SK-N-SH treated with all-trans-retinoic acid at 6 μM for 48 hours (cell line): Measurements from ENCODE around the gene MIDN.

Experiments
- ATAC-seq: fragments of 200-7000 bp; cut with Tn5 transposase; 3 replicates; pipeline ENCODE4 v1.9.1; 2020; ENCODE audit warnings: mild to moderate bottlenecking, moderate library complexity
- ARNTL ChIP-seq: fragments of 450-650 bp; formaldehyde crosslinking; IDR thresholded peaks from 2 replicates; pipeline ENCODE4 v1.5.0; 2020; ENCODE audit warnings: low read depth, mild to moderate bottlenecking, moderate library complexity, borderline replicate concordance
- BACH2 ChIP-seq: fragments of 250-450 bp; sonication (Bioruptor Pico); IDR thresholded peaks from 2 replicates; pipeline ENCODE4 v1.9.0; 2021; ENCODE audit warnings: mild to moderate bottlenecking, borderline replicate concordance
- CSDC2 ChIP-seq: fragments of 250-450 bp; sonication (Bioruptor Pico); IDR thresholded peaks from 2 replicates; pipeline ENCODE4 v1.5.0; 2020; ENCODE audit warnings: mild to moderate bottlenecking, moderate library complexity
- ESRRG ChIP-seq: fragments of 250-450 bp; sonication (Bioruptor Pico); IDR thresholded peaks from 2 replicates; pipeline ENCODE4 v1.6.1; 2021; ENCODE audit warnings: mild to moderate bottlenecking
- GLIS3 ChIP-seq: fragments of 250-450 bp; sonication (Bioruptor Pico); IDR thresholded peaks from 2 replicates; pipeline ENCODE4 v1.5.0; 2020; ENCODE audit warnings: mild to moderate bottlenecking, moderate library complexity
- ISL1 ChIP-seq: fragments of 250-450 bp; sonication (Bioruptor Pico); IDR thresholded peaks from 2 replicates; pipeline ENCODE4 v2.1.2; 2022; ENCODE audit warnings: mild to moderate bottlenecking, moderate library complexity
- OSR1 ChIP-seq: fragments of 250-450 bp; sonication (Bioruptor Pico); IDR thresholded peaks from 2 replicates; pipeline ENCODE4 v1.8.0; 2022; ENCODE audit warnings: moderate library complexity, mild to moderate bottlenecking, inconsistent platforms
- PPARA ChIP-seq: fragments of 250-450 bp; sonication (Bioruptor Pico); IDR thresholded peaks from 2 replicates; pipeline ENCODE4 v1.5.0; 2020; ENCODE audit warnings: mild to moderate bottlenecking, borderline replicate concordance
- RARB ChIP-seq: fragments of 250-450 bp; sonication (Bioruptor Pico); IDR thresholded peaks from 2 replicates; pipeline ENCODE4 v1.8.0; 2021; ENCODE audit warnings: mild to moderate bottlenecking, moderate library complexity
- SNAI2 ChIP-seq: fragments of 250-450 bp; sonication (Bioruptor Pico); IDR thresholded peaks from 2 replicates; pipeline ENCODE4 v1.5.0; 2020; ENCODE audit warnings: mild to moderate bottlenecking, moderate library complexity
- TCF4 ChIP-seq: fragments of 250-450 bp; sonication (Bioruptor Pico); IDR thresholded peaks from 2 replicates; pipeline ENCODE4 v1.8.0; 2021; ENCODE audit warnings: mild to moderate bottlenecking, moderate library complexity, borderline replicate concordance
- TOX ChIP-seq: fragments of 250-450 bp; sonication (Bioruptor Pico); IDR thresholded peaks from 2 replicates; pipeline ENCODE4 v1.8.0; 2021; ENCODE audit warnings: mild to moderate bottlenecking, moderate library complexity, borderline replicate concordance
- ZC3H10 ChIP-seq: fragments of 250-450 bp; sonication (Bioruptor Pico); IDR thresholded peaks from 2 replicates; pipeline ENCODE4 v1.5.1; 2021; ENCODE audit warnings: mild to moderate bottlenecking, moderate library complexity
- ZFP3 ChIP-seq: fragments of 250-450 bp; sonication (Bioruptor Pico); IDR thresholded peaks from 2 replicates; pipeline ENCODE4 v1.5.0; 2020; ENCODE audit warnings: mild to moderate bottlenecking, moderate library complexity
- ZFP30 ChIP-seq: fragments of 450-650 bp; formaldehyde crosslinking; IDR thresholded peaks from 2 replicates; pipeline ENCODE4 v1.5.0; 2022; ENCODE audit warnings: mild to moderate bottlenecking, moderate library complexity
- ZNF565 ChIP-seq: fragments of 450-650 bp; formaldehyde crosslinking; conservative IDR thresholded peaks from 2 replicates; pipeline ENCODE4 v1.5.0; 2020; ENCODE audit warnings: low read depth, mild to moderate bottlenecking, moderate library complexity
- ZNF70 ChIP-seq: fragments of 450-650 bp; formaldehyde crosslinking; IDR thresholded peaks from 2 replicates; pipeline ENCODE4 v1.5.0; 2020; ENCODE audit warnings: mild to moderate bottlenecking, moderate library complexity
- ZNF8 ChIP-seq: fragments of 450-650 bp; formaldehyde crosslinking; IDR thresholded peaks from 2 replicates; pipeline ENCODE4 v1.5.0; 2020; ENCODE audit warnings: mild to moderate bottlenecking, moderate library complexity
- TF ChIP-seq, protein P1 (sequence below): fragments of 250-450 bp; sonication (Bioruptor Pico); IDR thresholded peaks from 2 replicates; pipeline ENCODE4 v1.5.1; 2020; ENCODE audit warnings: low read depth, mild to moderate bottlenecking, moderate library complexity
- TF ChIP-seq, protein P2 (sequence below): fragments of 250-450 bp; sonication (Bioruptor Pico); IDR thresholded peaks from 2 replicates; pipeline ENCODE4 v1.8.0; 2020; ENCODE audit warnings: mild to moderate bottlenecking, moderate library complexity, borderline replicate concordance
- TF ChIP-seq, protein P3 (sequence below): fragments of 250-450 bp; sonication (Bioruptor Pico); IDR thresholded peaks from 2 replicates; pipeline ENCODE4 v1.5.0; 2020; ENCODE audit warnings: mild to moderate bottlenecking, moderate library complexity
- TF ChIP-seq, protein P4 (sequence below): fragments of 250-450 bp; sonication (Bioruptor Pico); IDR thresholded peaks from 2 replicates; pipeline ENCODE4 v1.8.0; 2021; ENCODE audit warnings: low read depth, mild to moderate bottlenecking, moderate library complexity, borderline replicate concordance
- TF ChIP-seq, protein P5 (sequence below): fragments of 250-450 bp; sonication (Bioruptor Pico); IDR thresholded peaks from 2 replicates; pipeline ENCODE4 v1.5.1; 2021; ENCODE audit warnings: mild to moderate bottlenecking, moderate library complexity

The MIDN gene

DNA sequence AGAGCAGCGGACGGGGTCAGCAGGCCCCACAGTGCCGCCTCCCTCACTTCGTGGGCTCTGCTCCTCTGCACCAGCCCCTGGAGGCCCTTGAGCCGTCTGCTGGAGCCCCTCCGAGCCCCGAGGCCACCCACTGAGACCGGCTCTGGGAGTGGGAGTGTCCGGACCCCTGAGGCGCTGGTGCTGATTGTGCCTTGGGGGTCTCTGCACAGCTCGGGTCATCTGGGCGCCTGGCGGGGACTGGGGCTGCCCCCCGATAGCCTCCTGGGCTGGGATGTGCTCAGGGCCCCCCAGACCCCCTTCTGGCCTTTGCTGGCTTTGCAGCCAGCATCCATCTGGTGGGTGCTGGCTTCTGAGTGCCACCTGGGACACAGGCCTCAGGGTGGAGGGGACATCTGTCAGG is 26.0 kb upstream of the MIDN start:
- TF ChIP-seq TCF4 (CRISPR knock-in tag) (no peak), BACH2 (CRISPR knock-in tag) (no peak), TOX (CRISPR knock-in tag) (no peak), ARNTL (no peak), SNAI2 (CRISPR knock-in tag) (no peak), CSDC2 (CRISPR knock-in tag) (no peak)
- TF ChIP-seq, protein P1, sequence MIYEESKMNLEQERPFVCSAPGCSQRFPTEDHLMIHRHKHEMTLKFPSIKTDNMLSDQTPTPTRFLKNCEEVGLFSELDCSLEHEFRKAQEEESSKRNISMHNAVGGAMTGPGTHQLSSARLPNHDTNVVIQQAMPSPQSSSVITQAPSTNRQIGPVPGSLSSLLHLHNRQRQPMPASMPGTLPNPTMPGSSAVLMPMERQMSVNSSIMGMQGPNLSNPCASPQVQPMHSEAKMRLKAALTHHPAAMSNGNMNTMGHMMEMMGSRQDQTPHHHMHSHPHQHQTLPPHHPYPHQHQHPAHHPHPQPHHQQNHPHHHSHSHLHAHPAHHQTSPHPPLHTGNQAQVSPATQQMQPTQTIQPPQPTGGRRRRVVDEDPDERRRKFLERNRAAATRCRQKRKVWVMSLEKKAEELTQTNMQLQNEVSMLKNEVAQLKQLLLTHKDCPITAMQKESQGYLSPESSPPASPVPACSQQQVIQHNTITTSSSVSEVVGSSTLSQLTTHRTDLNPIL, result no peak
- TF ChIP-seq, protein P2, sequence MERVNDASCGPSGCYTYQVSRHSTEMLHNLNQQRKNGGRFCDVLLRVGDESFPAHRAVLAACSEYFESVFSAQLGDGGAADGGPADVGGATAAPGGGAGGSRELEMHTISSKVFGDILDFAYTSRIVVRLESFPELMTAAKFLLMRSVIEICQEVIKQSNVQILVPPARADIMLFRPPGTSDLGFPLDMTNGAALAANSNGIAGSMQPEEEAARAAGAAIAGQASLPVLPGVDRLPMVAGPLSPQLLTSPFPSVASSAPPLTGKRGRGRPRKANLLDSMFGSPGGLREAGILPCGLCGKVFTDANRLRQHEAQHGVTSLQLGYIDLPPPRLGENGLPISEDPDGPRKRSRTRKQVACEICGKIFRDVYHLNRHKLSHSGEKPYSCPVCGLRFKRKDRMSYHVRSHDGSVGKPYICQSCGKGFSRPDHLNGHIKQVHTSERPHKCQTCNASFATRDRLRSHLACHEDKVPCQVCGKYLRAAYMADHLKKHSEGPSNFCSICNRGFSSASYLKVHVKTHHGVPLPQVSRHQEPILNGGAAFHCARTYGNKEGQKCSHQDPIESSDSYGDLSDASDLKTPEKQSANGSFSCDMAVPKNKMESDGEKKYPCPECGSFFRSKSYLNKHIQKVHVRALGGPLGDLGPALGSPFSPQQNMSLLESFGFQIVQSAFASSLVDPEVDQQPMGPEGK (CRISPR knock-in tag), result no peak
- ATAC-seq, result no peak

DNA sequence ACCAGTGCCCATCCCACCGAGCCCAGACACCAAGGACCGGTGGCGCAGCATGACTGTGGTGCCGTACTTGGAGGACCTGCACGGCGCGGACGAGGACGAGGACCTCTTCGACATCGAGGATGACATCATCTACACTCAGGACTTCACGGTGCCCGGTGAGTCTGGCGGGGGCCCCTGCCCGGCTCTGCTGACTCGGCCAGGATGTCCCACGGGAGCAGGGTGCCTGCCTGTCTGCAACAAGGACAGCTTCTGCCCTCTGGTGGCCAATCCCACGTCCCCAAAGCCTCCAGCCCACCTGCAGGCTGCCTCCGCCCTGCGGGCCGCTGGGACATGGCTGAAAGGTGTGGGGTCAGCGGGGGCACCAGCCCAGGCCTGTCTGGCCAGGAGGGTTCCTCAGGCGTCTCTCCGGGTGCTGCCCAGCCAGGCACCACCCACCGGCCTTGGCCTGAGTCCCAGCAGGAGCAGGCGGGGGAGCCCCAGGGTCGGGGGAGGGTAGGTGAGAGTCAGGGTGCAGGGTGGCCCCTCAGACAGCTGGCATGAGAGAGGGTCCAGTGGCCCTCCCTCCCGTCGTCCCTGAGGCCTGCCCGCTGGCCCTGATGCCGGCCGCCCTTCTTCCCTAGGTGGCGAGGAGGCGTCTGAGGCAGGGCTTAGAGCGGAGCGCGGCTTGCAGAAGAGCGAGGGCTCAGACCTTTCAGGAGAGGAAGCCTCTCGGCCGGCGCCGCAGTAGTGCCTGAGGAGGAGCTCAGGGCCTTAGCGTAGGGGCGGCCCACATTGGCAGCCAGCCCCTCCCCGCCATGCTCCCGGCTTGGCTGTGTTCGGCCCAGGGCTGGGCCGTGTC is 25.1 kb upstream of the MIDN start:
- peak; percentile 57 for ATAC-seq
- TF ChIP-seq CSDC2 (CRISPR knock-in tag) (no peak), ZNF565 (CRISPR knock-in tag) (no peak), GLIS3 (CRISPR knock-in tag) (no peak), ZFP3 (CRISPR knock-in tag) (no peak), RARB (no peak), OSR1 (CRISPR knock-in tag) (no peak), BACH2 (CRISPR knock-in tag) (no peak), ZC3H10 (CRISPR knock-in tag) (no peak), ESRRG (CRISPR knock-in tag) (no peak), ZNF8 (CRISPR knock-in tag) (no peak), ARNTL (no peak), PPARA (CRISPR knock-in tag) (no peak), ZFP30 (CRISPR knock-in tag) (no peak), SNAI2 (CRISPR knock-in tag) (no peak), ISL1 (CRISPR knock-in tag) (no peak), ZNF70 (CRISPR knock-in tag) (no peak)
- TF ChIP-seq, protein P3, sequence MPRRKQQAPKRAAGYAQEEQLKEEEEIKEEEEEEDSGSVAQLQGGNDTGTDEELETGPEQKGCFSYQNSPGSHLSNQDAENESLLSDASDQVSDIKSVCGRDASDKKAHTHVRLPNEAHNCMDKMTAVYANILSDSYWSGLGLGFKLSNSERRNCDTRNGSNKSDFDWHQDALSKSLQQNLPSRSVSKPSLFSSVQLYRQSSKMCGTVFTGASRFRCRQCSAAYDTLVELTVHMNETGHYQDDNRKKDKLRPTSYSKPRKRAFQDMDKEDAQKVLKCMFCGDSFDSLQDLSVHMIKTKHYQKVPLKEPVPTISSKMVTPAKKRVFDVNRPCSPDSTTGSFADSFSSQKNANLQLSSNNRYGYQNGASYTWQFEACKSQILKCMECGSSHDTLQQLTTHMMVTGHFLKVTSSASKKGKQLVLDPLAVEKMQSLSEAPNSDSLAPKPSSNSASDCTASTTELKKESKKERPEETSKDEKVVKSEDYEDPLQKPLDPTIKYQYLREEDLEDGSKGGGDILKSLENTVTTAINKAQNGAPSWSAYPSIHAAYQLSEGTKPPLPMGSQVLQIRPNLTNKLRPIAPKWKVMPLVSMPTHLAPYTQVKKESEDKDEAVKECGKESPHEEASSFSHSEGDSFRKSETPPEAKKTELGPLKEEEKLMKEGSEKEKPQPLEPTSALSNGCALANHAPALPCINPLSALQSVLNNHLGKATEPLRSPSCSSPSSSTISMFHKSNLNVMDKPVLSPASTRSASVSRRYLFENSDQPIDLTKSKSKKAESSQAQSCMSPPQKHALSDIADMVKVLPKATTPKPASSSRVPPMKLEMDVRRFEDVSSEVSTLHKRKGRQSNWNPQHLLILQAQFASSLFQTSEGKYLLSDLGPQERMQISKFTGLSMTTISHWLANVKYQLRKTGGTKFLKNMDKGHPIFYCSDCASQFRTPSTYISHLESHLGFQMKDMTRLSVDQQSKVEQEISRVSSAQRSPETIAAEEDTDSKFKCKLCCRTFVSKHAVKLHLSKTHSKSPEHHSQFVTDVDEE (CRISPR knock-in tag), result no peak
- TF ChIP-seq, protein P1, result no peak
- TF ChIP-seq, protein P4, sequence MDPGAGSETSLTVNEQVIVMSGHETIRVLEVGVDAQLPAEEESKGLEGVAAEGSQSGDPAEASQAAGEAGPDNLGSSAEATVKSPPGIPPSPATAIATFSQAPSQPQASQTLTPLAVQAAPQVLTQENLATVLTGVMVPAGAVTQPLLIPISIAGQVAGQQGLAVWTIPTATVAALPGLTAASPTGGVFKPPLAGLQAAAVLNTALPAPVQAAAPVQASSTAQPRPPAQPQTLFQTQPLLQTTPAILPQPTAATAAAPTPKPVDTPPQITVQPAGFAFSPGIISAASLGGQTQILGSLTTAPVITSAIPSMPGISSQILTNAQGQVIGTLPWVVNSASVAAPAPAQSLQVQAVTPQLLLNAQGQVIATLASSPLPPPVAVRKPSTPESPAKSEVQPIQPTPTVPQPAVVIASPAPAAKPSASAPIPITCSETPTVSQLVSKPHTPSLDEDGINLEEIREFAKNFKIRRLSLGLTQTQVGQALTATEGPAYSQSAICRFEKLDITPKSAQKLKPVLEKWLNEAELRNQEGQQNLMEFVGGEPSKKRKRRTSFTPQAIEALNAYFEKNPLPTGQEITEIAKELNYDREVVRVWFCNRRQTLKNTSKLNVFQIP (CRISPR knock-in tag), result no peak
- TF ChIP-seq, protein P5, sequence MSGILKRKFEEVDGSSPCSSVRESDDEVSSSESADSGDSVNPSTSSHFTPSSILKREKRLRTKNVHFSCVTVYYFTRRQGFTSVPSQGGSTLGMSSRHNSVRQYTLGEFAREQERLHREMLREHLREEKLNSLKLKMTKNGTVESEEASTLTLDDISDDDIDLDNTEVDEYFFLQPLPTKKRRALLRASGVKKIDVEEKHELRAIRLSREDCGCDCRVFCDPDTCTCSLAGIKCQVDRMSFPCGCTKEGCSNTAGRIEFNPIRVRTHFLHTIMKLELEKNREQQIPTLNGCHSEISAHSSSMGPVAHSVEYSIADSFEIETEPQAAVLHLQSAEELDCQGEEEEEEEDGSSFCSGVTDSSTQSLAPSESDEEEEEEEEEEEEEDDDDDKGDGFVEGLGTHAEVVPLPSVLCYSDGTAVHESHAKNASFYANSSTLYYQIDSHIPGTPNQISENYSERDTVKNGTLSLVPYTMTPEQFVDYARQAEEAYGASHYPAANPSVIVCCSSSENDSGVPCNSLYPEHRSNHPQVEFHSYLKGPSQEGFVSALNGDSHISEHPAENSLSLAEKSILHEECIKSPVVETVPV (CRISPR knock-in tag), result no peak
